OCI-LY3 (cell line): Measurements from ENCODE around the gene DDIAS.
"Not testable (repeated sequence)": the region's sequence is repeated elsewhere in the genome, so short reads cannot be mapped to it uniquely, and the experiment has no call there.

Experiments
- H2AFZ ChIP-seq: fragments of 200-600, 300-600 bp; shearing (Covaris generic); 2 replicates; pipeline ENCODE4 v1.6.0; 2014; ENCODE audit warnings: antibody characterized with exemption, low read depth, low read length
- H3K27ac ChIP-seq: fragments of 200-600, 300-600 bp; sonication (generic); 2 replicates; pipeline ENCODE4 v1.5.1; 2014; ENCODE audit warnings: mild to moderate bottlenecking, low read length, moderate library complexity, mixed read lengths
- H3K27me3 ChIP-seq: fragments of 200-600, 300-600 bp; sonication (generic); 2 replicates; pipeline ENCODE4 v1.6.1; 2014; ENCODE audit warnings: low read depth, low read length, mixed read lengths
- H3K36me3 ChIP-seq: fragments of 200-600, 300-600 bp; sonication (generic); replicated peaks from 2 replicates; pipeline ENCODE3; 2014; ENCODE audit warnings: low read depth, low read length, mixed read lengths
- H3K4me1 ChIP-seq: fragments of 300-600, 200-600 bp; sonication (generic); 2 replicates; pipeline ENCODE4 v1.6.1; 2014; ENCODE audit warnings: low read length, mixed read lengths
- H3K4me2 ChIP-seq: fragments of 200-600, 300-600 bp; sonication (generic); 2 replicates; pipeline ENCODE4 v1.6.1; 2014; ENCODE audit warnings: low read length, mixed read lengths
- H3K4me3 ChIP-seq: fragments of 300-600, 200-600 bp; sonication (generic); 2 replicates; pipeline ENCODE4 v1.5.1; 2014; ENCODE audit warnings: antibody characterized with exemption, mild to moderate bottlenecking, low read length, moderate library complexity
- H3K79me2 ChIP-seq: fragments of 300-600, 200-600 bp; shearing (Covaris generic); 2 replicates; pipeline ENCODE4 v1.6.1; 2014; ENCODE audit warnings: mild to moderate bottlenecking, low read length, mixed read lengths
- H3K9ac ChIP-seq: fragments of 300-600, 200-600 bp; shearing (Covaris generic); 2 replicates; pipeline ENCODE4 v1.6.0; 2014; ENCODE audit warnings: mild to moderate bottlenecking, low read length, moderate library complexity
- H3K9me3 ChIP-seq: fragments of 200-600, 300-600 bp; shearing (Covaris generic); 2 replicates; pipeline ENCODE4 v1.6.1; 2014; ENCODE audit warnings: low read length, mixed read lengths; ENCODE audit not compliant: insufficient read depth
- H4K20me1 ChIP-seq: fragments of 200-600, 300-600 bp; sonication (generic); 2 replicates; pipeline ENCODE4 v1.6.1; 2016; ENCODE audit warnings: low read length, mixed read lengths; ENCODE audit not compliant: insufficient read depth
- CTCF ChIP-seq: fragments of 200-600, 300-600 bp; sonication (generic); IDR thresholded peaks from 2 replicates; pipeline ENCODE4 v1.5.1; 2014; ENCODE audit warnings: antibody characterized with exemption, low read length, low read depth
- EZH2phosphoT487 ChIP-seq: fragments of 200-600 bp; shearing (Covaris generic); IDR thresholded peaks from 2 replicates; pipeline ENCODE4 v1.6.1; 2018; ENCODE audit warnings: antibody characterized with exemption, mixed run types, low read depth

Gene DDIAS

GRCh38 chr11:82939456-82939855, 37.9 kb downstream of the DDIAS start:
- Histone ChIP-seq H3K4me2 (no peak overlapping the region), H3K9me3 (no peaks in the 10 kb centered on the region), H3K36me3 (peaks cover 44% of the 10 kb centered on the region), H3K9ac (no peak overlapping the region), H2AFZ (no peak overlapping the region), H3K4me1 (no peaks in the 10 kb centered on the region), H3K27me3 (no peaks in the 10 kb centered on the region), H3K4me3 (no peak overlapping the region), H4K20me1 (no peaks in the 10 kb centered on the region), H3K79me2 (peaks cover 28% of the 10 kb centered on the region), H3K27ac (no peak overlapping the region)
- TF ChIP-seq CTCF, result no peak

DNA sequence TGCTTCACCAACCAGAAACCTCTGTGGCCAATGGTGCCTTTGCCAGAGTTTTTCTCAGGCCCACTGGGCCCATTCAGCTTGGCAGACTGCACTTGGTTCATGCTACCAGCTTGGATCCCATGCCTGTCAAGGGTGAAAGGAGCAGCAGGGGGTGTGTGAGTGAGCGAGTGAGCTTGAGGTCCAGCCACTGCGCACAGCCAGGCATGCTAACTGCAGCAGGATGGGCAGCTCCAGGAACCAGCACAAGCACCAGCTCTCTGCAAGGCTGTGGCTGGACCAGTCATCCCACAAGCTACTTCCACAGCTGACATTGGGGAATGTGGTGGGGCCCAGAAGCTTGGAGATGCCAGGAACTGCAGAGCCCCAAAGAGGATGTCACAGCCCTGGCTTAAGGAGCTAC, 40.8 kb downstream of the DDIAS start:
- Histone ChIP-seq H3K4me3 (no peak overlapping the region), H3K4me1 (no peaks in the 10 kb centered on the region), H4K20me1 (no peaks in the 10 kb centered on the region), H3K9ac (no peak overlapping the region), H3K9me3 (no peaks in the 10 kb centered on the region), H3K79me2 (peaks cover 31% of the 10 kb centered on the region), H2AFZ (no peak overlapping the region), H3K27ac (no peak overlapping the region), H3K36me3 (peaks cover 39% of the 10 kb centered on the region), H3K4me2 (no peak overlapping the region), H3K27me3 (no peaks in the 10 kb centered on the region)
- TF ChIP-seq EZH2phosphoT487 (no peak), CTCF (no peak)

GRCh38 chr11:82943430-82943829, 41.9 kb downstream of the DDIAS start:
- not testable (repeated sequence) for H4K20me1 ChIP-seq, H2AFZ ChIP-seq

DNA sequence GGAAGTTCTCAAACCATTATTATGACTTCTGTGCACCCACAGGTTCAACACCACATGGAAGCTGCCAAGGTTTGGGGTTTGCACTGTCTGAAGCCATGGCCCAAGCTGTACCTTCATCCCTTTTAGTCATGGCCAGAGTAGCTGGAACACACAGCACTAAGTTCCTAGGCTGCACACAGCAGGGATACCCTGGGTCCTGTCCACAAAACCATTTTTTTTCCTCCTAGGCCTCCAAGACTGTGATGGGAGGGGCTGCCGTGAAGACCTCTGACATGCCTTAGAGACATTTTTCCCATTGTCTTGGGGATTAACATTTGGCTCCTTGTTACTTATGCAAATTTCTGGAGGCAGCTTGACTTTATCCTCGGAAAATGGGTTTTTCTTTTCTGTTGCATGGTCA, 42.7 kb downstream of the DDIAS start:
- Histone ChIP-seq H3K79me2 (peaks cover 17% of the 10 kb centered on the region), H3K4me3 (no peak overlapping the region), H4K20me1 (no peaks in the 10 kb centered on the region), H3K4me2 (no peak overlapping the region), H3K4me1 (no peaks in the 10 kb centered on the region), H3K27me3 (no peaks in the 10 kb centered on the region), H3K27ac (no peak overlapping the region), H3K9me3 (no peaks in the 10 kb centered on the region), H2AFZ (no peak overlapping the region), H3K36me3 (peaks cover 26% of the 10 kb centered on the region), H3K9ac (no peak overlapping the region)
- TF ChIP-seq EZH2phosphoT487 (no peak), CTCF (no peak)

More at GRCh38 chr11:82943430-82943829, 41.9 kb downstream of the DDIAS start:
- H3K27me3 ChIP-seq, H3K4me3 ChIP-seq, H3K4me1 ChIP-seq, H3K9ac ChIP-seq, H3K4me2 ChIP-seq, H3K9me3 ChIP-seq, H3K27ac ChIP-seq: not testable (repeated sequence)
- H3K79me2 ChIP-seq, result peaks cover 24% of the 10 kb centered on the region
- H3K36me3 ChIP-seq, result peaks cover 32% of the 10 kb centered on the region

- H3K79me2 ChIP-seq, result peaks cover 12% of the 10 kb centered on the region
- H3K36me3 ChIP-seq, result peaks cover 25% of the 10 kb centered on the region
- H2AFZ ChIP-seq, H3K4me3 ChIP-seq, H3K27me3 ChIP-seq, H4K20me1 ChIP-seq, H3K4me1 ChIP-seq, H3K9ac ChIP-seq, H3K4me2 ChIP-seq, H3K9me3 ChIP-seq, H3K27ac ChIP-seq: not testable (repeated sequence)
Measured at GRCh38 chr11:82945041-82945440, 43.5 kb downstream of the DDIAS start.
